Left ventricle myocardium inferior (tissue), 1 donor: ENCODE measurements around the gene EMID1. TPM values are rescaled to one million over a fixed set of nuclear protein-coding genes. Genes with fewer than 3 reads are reported as not detected.

Source experiments
- DNase-seq: peaks from one replicate; pipeline ENCODE4 v3.0.0-alpha.2; 2020
- H3K27ac ChIP-seq: fragments of 200-600 bp; replicated peaks from 2 replicates; pipeline ENCODE4 v1.8.0; 2021
- H3K27me3 ChIP-seq: fragments of 200-600 bp; 2 replicates; pipeline ENCODE4 v1.8.0; 2021; ENCODE audit warnings: low read depth
- H3K36me3 ChIP-seq: fragments of 200-600 bp; 2 replicates; pipeline ENCODE4 v1.8.0; 2021
- H3K4me1 ChIP-seq: fragments of 200-600 bp; 2 replicates; pipeline ENCODE4 v1.8.0; 2021
- H3K4me3 ChIP-seq: fragments of 200-600 bp; 2 replicates; pipeline ENCODE4 v1.8.0; 2021; ENCODE audit warnings: mild to moderate bottlenecking, moderate library complexity
- H3K9me3 ChIP-seq: fragments of 200-600 bp; replicated peaks from 2 replicates; pipeline ENCODE4 v1.8.0; 2021
- CTCF ChIP-seq: fragments of 200-600 bp; IDR thresholded peaks from 2 replicates; pipeline ENCODE4 v1.8.0; 2021; ENCODE audit warnings: antibody characterized with exemption, mild to moderate bottlenecking, borderline replicate concordance
- intact Hi-C: fragments of 100-400 bp; cut with micrococcal nuclease; formaldehyde crosslinking; loops from one replicate; pipeline ENCODE4 v1.11.0; 2022
- total RNA-seq: library from RNA; stranded (reverse); fragmentation: NEBNext Ultra II Directional; extraction: Animal tissue kit (Norgen Biotek cat#: 25700); gene quantifications from one replicate; pipeline ENCODE4 v1.2.1, GENCODE V29; 2021
- donor health status: DM: no; HTN: yes; CAD: no; lungs with severe emphysema.

The EMID1 gene
- total RNA-seq, 1 donor from 2014 or later, result 0.74 TPM

GRCh38 chr22:29269230-29269604 is 63.5 kb downstream of the EMID1 start:
- peaks cover 36% of the 10 kb centered on the region for H3K36me3 ChIP-seq
- H3K27ac ChIP-seq, result peak overlapping the region; percentile 100
- H3K4me3 ChIP-seq, result peak overlapping the region; percentile 95
- no peaks in the 10 kb centered on the region for H3K9me3 ChIP-seq
- TF ChIP-seq CTCF, result no peak
- intact Hi-C loops, result no loop called here
- no peak for DNase-seq
- H3K4me1 ChIP-seq, result peaks cover 86% of the 10 kb centered on the region
- no peaks in the 10 kb centered on the region for H3K27me3 ChIP-seq

- Histone ChIP-seq H3K27ac (peak overlapping the region; percentile 100), H3K4me1 (peaks cover 92% of the 10 kb centered on the region)
These were observed 64.2 kb downstream of the EMID1 start for GRCh38 chr22:29269731-29270474.

GRCh38 chr22:29270475-29271271 is 65.0 kb downstream of the EMID1 start:
- H3K27ac ChIP-seq, result peak overlapping the region; percentile 100
- intact Hi-C loops, result no loop called here
- H3K4me3 ChIP-seq, result peak overlapping the region; percentile 95
- peaks cover 36% of the 10 kb centered on the region for H3K36me3 ChIP-seq
- no peak for DNase-seq
- no peak for TF ChIP-seq CTCF
- H3K27me3 ChIP-seq, result no peaks in the 10 kb centered on the region
- no peaks in the 10 kb centered on the region for H3K9me3 ChIP-seq
- peaks cover 100% of the 10 kb centered on the region for H3K4me1 ChIP-seq

More at GRCh38 chr22:29269731-29270474, 64.2 kb downstream of the EMID1 start:
- H3K27me3 ChIP-seq, result no peaks in the 10 kb centered on the region
- peak overlapping the region; percentile 95 for H3K4me3 ChIP-seq
- no peak for TF ChIP-seq CTCF
- H3K36me3 ChIP-seq, result peaks cover 36% of the 10 kb centered on the region
- no peaks in the 10 kb centered on the region for H3K9me3 ChIP-seq
- intact Hi-C loops, result no loop called here
- no peak for DNase-seq

GRCh38 chr22:29272624-29273023 is 66.9 kb downstream of the EMID1 start:
- H3K27me3 ChIP-seq, result no peaks in the 10 kb centered on the region
- H3K4me3 ChIP-seq, result no peak overlapping the region
- H3K4me1 ChIP-seq, result peaks cover 100% of the 10 kb centered on the region
- TF ChIP-seq CTCF, result no peak
- H3K27ac ChIP-seq, result no peak overlapping the region
- H3K9me3 ChIP-seq, result no peaks in the 10 kb centered on the region
- intact Hi-C loops, result no loop called here
- H3K36me3 ChIP-seq, result peaks cover 56% of the 10 kb centered on the region
- DNase-seq, result no peak

- TF ChIP-seq CTCF, result no peak
- Histone ChIP-seq H3K36me3 (peaks cover 81% of the 10 kb centered on the region), H3K27ac (no peak overlapping the region), H3K9me3 (no peaks in the 10 kb centered on the region), H3K4me1 (peaks cover 87% of the 10 kb centered on the region), H3K4me3 (no peak overlapping the region), H3K27me3 (no peaks in the 10 kb centered on the region)
- intact Hi-C loops, result no loop called here
- no peak for DNase-seq
These were observed 69.5 kb downstream of the EMID1 start for GRCh38 chr22:29275167-29275566.
